T1000 (cell line): ENCODE measurements around the gene AKT3.

Source experiments
- DNase-seq: peaks from one replicate; lab custom pipeline; 2025; ENCODE audit warnings: mixed read lengths; lab: John Stamatoyannopoulos, UW

Gene AKT3

DNA sequence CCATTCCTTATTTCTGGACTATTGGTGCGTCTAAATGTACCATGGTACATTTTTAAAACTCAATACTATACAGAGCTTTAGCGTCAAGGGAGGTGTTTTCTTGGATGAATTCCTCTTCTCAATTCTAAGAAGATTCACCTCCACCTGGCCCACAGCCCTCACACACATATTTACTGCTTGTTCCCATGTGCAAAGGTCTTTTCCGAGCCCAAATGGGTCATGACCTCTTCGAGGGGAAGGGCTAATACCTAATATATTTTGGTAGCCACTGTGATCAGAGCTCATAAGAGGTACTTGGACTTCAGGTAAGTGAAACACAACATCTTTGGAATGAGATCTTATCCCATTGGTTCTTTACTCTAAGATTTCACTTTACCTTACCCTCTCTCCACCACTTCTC, 388.3 kb downstream of the AKT3 start:
- no peak for DNase-seq

DNA sequence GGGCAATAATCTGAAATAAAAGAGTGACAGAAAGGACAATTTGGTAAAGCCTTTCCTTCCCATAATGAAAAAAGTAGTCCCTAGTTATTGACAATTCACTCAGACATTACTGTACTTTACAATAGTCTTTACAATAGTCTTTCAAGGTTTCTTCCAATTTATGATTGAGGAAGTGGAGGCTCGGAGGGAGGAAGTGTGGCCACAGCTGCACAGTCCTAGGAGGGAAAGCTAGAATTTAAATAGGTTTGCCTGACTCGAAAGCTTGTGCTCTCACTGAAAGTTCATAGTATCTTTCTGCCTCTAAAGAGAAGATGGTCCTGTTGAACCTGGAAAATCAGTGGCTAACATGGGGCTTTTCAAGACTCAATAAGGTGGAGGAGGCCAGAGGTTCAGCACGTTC, 391.0 kb downstream of the AKT3 start:
- no peak for DNase-seq

DNA sequence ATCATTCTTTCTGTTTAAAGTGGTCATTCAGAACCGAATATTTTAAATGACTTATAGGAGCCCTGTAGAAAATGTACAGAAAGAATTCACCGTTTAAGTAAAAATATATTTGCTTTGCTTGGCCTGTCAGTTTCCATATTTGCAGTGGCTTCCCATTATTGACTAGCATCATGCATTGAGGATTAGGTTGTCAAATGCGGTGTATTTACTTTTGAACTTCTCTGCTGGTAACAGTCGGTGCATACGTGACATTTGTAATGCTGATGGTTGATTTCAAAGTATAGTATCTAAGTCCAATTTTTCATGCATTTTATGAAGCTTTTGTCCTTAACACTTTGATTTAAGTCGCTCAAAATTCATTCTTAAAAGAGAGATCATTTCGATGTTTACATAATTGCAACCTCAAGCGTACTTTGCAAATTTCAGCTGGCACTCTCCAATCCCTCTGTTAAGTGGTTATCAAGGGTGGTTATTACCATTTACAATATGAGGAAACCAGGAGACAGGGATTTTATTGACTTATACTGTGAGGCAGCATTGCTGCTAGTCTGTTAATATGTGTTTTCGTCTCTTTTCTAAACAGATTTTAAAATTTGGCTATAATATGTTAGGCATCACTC, 392.6 kb downstream of the AKT3 start:
- no peak for DNase-seq

DNA sequence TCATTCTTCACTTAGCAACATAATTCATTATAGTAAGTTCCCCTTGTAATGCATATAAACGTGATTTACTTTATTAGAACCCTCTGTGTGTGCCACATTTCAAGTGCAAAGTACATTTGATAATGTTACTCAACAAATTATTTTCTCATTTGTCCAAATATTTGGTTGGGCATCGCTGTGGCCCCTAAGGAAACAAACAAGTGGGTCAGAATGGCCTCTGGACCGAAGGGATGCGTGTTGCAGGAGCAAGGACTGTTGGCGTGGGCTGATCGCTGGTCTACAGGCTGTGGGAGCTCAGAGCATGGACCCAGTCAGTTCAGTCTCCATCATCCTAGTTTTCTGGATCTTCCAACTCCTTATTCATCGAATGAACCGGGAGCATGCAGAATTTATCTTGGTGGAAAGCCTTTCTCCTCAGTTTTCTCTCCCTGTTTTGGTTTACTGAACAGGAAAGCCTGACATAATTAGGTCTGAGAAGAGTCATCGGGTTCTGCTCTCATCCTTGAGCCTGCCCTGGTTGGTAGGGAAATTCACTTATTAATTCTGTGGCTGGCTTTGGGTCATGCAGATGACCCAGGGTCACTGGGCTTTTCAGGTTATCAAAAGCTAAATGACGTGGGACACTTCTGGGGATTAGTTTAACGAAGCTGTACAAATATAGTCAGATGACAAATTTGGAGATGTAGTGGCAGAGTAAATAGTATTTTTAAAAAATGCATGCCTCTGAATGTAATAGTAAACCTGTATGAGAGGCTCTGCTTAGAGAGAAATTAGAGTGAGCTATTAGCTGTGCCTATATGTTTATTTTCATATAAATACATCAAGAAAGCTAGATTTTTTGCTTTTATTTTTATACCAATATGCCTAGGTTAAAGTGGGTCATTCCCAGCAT, 394.0 kb downstream of the AKT3 start:
- no peak for DNase-seq

DNA sequence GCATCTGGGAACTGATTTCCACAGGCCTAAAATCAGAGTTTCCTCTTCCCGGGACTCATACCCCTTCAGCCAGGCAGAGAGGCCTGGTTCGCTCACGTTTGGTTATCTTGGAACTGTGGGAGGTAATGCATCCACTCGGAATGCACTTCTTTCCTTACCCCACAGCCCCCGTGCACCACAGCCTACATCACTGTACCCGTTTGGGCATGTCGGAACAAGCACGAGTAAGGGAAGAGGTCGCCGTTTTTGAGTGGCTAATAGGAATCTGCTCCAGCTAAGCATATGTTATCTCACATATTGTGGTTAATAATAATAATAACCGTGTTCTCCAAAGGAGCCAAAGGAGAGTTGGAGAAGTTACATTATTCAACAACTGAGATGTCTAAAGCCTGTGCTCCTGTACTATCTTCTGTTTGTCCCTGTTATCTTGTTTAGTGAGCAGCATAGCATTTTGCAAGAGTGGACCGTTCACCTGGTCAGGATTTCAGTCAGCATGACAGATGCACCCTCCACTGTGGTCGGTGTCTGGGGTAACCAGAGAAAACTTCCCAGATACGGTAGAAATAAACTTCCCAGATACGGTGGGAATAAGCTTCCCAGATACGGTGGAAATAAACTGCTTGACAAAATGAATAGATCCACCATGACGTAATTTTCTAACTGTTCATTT, 395.6 kb downstream of the AKT3 start:
- DNase-seq = no peak

DNA sequence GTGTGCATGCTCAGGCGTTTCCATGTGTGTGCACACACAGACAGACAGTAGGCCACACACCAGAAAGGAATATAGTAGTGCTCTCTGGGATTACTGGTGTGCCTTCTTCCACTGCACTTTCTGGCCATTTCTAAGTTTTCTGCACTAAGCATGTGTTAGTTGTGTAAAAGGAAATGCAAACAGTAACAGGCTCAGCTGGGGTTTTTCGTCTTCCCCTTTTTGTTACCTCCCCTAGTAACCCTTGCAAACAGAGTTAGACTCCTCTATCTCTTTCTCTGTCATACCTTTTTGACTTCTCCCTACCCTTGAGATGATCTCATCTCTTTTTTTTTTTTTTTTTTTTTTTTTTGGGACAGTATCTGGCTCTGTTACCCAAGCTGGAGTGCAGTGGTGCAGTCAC, 398.0 kb downstream of the AKT3 start:
- DNase-seq = no peak

DNA sequence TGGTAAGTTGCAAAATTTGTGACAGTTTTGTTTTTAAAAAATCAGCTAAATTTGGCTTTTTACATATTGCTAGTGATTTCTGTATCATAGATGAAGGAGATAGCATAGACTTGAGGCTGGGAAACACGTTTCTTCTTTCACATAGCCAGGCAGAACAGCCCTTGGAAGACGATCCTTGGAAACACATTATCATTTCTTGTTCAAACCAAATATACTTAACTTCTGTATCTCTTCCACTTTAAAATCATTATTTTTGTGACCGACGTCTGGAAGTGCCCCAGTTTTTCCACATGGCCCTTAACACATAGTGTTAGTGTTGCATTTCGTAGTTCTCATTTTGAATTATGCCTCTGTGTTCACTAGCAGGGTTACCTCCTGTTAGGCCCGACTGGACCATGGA, 400.7 kb downstream of the AKT3 start:
- DNase-seq = no peak

DNA sequence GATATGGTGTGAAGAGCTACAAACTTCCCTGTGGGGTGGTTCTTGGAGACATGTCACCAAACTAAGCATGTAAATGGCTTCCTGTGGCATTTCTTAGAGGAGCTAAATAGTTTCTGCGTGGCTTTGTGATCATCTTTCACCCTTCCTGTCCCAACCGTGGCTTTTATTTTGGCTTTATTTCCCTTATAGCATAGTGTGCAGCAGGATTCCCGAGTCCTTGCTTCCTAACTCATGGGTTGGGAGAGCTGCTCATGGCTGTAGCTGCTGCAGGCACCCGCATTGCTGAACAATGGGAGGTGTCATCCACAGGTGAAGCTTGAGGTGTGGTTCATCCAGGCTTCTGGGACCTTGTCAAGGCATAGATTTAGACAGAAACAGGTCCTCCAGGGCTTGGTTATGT, 402.2 kb downstream of the AKT3 start:
- no peak for DNase-seq

DNA sequence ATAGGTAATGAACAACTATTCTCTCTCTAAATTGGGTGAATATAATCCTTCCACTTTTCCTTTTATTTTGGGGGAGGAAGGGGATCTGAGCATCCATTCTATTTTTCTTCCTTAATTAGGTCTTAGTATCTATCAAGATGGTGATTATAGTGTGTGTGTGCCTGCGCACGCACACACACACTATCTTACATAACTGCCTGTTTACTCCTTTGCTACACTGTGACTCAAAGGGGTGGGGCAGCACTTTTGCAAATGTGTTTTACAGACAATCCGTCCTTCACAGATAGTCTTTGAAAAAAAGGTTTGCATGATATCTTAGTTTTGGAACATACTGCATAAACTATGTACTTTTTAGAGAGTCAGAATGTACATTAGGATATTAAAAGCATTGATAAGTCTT, 402.7 kb downstream of the AKT3 start:
- DNase-seq = no peak

DNA sequence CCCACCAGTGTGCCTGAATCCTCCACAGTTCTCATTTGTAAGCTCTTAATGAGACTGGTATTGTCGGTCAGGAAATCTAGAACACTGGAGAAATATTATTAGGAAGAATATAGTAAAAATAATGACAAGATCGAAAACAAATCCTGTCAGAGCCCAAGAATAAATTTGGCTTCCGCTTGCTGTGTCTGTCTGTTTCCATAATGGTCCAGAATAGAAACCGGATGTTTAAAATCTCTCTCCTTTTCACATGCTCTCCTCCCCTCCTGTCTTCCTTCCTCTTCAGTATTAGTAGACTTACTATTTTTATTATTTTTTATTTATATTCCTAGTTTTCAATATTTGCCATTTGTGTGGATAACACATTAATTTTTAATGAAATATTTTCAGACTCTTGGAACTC, 406.5 kb downstream of the AKT3 start:
- DNase-seq = no peak

DNA sequence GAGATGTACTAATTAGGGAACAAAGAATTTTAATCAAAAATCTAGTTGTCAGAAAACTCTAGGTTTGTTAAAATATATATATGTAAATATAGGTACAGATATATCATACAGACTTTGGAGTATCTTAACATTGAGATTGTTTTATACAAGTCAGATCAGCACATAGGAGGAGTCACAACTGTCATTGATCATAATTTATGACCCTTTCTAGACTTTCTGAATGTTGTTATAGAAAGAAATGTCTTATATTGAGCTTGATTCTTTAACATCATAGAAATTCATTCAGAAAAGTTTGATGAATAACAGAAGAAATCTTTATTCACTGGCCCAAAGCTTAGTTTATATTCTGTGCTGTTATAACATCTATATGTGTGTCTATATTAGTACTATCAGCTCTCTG, 408.4 kb downstream of the AKT3 start:
- DNase-seq = no peak

DNA sequence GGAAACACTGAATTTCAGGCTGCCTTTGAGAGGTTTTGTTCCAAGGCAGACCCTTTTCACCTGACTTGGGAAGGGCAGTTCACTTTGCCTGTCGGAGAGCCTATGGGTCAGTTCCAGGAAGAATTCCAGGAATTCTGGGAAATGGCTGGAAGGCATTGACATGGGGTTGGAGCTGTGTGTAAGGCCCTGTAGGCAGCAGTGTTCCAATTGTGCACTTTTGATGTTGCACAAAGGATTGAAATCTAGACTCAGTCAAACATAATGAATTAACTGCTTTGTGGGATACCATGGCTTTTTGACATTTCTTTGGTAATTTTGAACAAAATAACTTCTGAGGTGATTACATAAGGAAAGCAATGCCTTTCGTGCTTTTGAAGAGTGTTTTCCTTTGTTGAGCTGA, 409.6 kb downstream of the AKT3 start:
- no peak for DNase-seq

DNA sequence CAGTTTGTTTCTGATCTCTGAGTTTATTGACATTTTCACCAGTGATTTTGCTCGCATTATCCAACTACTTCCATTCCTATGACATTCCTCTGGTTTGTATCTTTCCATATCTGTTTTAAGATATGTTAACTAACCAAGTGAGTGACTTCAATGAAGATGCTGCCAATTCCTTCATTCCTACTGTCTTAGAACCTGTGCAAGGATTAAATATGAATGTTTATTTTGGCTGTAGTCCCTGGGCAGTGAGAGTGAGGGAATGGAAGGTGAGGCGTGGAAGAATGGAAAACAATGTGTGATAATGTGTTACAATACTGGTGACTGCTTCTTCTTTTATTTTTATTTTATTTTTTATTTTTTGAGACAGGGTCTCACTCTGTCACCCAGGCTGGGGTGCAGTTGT, 411.2 kb downstream of the AKT3 start:
- no peak for DNase-seq
